NB4 (cell line): ENCODE measurements around the gene UXS1.

ENCODE experiments used
- DNase-seq: peaks from one replicate; pipeline ENCODE4 v3.0.0; 2010; ENCODE audit warnings: low read depth
- H3K4me3 ChIP-seq: one replicate; pipeline ENCODE4 v1.5.1; 2011; ENCODE audit warnings: mild to moderate bottlenecking, low read depth, low read length, moderate library complexity
- CTCF ChIP-seq: IDR thresholded peaks from one replicate; pipeline ENCODE4 v1.5.1; 2012; ENCODE audit warnings: low read depth, low read length
- MAX ChIP-seq: IDR thresholded peaks from 2 replicates; pipeline ENCODE4 v1.6.1; 2011; ENCODE audit warnings: low read depth, low read length
- MYC ChIP-seq: IDR thresholded peaks from 2 replicates; pipeline ENCODE4 v1.6.1; 2011; ENCODE audit warnings: low read depth, low read length
- POLR2A ChIP-seq: IDR thresholded peaks from 2 replicates; pipeline ENCODE4 v1.6.1; 2011; ENCODE audit warnings: mild to moderate bottlenecking; ENCODE audit not compliant: insufficient read length; ENCODE audit errors: extremely low read depth

The UXS1 gene

GRCh38 chr2:106065268-106065982, 128.7 kb downstream of the UXS1 start:
- DNase-seq, result no peak
- H3K4me3 ChIP-seq, result no peak overlapping the region
- no peak for TF ChIP-seq CTCF
- TF ChIP-seq MAX, result no peak
- TF ChIP-seq MYC, result no peak
- TF ChIP-seq POLR2A, result no peak

GRCh38 chr2:106063181-106063580, 130.9 kb downstream of the UXS1 start:
- DNase-seq, result no peak
- no peak for TF ChIP-seq MYC
- TF ChIP-seq POLR2A, result no peak
- no peak for TF ChIP-seq CTCF
- TF ChIP-seq MAX, result no peak
- H3K4me3 ChIP-seq, result no peak overlapping the region

- no peak overlapping the region for H3K4me3 ChIP-seq
- no peak for DNase-seq
- TF ChIP-seq POLR2A (no peak), MAX (no peak), CTCF (no peak), MYC (no peak)
Observed at GRCh38 chr2:106062627-106063026, 131.5 kb downstream of the UXS1 start.

GRCh38 chr2:106061611-106062349, 132.3 kb downstream of the UXS1 start:
- DNase-seq, result no peak
- TF ChIP-seq MAX, result no peak
- TF ChIP-seq CTCF, result no peak
- no peak overlapping the region for H3K4me3 ChIP-seq

GRCh38 chr2:106059416-106060065, 134.6 kb downstream of the UXS1 start:
- no peak overlapping the region for H3K4me3 ChIP-seq
- no peak for TF ChIP-seq CTCF
- TF ChIP-seq MAX, result no peak
- TF ChIP-seq MYC, result no peak
- TF ChIP-seq POLR2A, result no peak
- no peak for DNase-seq
